Mucosa of gallbladder (tissue), 1 donor: ENCODE results near the gene NDUFS7. TPM values are rescaled to one million over a fixed set of nuclear protein-coding genes. Genes with fewer than 3 reads are reported as not detected.
"Not testable (repeated sequence)": the region's sequence is repeated elsewhere in the genome, so short reads cannot be mapped to it uniquely, and the experiment has no call there.

Experiments
- DNase-seq: peaks from one replicate; pipeline ENCODE4 v3.0.0-alpha.2; 2020; ENCODE audit warnings: low spot score
- total RNA-seq: library from RNA; stranded (reverse); gene quantifications from one replicate; pipeline ENCODE4 v1.2.1, GENCODE V29; 2021
- donor health status: DM: no; HTN: no; CAD: no.

Gene NDUFS7
- total RNA-seq, 1 donor from 2014 or later: 121 TPM

DNA sequence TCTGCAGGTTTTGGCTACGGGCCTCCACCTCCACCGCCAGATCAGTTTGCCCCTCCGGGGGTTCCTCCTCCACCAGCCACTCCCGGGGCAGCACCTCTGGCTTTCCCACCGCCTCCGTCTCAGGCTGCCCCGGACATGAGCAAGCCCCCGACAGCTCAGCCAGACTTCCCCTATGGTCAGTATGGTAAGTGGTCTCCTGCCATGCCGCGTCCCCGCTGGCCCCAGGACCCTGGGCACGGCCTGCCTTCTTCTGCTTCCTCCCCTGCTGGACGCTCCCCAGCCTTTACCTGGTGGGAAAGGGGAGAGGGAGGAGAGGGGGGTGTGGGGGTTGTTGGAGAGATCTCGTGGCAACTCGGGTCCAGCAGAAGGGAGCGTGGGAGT lies 48.8 kb downstream of the NDUFS7 start:
- DNase-seq: no peak

DNA sequence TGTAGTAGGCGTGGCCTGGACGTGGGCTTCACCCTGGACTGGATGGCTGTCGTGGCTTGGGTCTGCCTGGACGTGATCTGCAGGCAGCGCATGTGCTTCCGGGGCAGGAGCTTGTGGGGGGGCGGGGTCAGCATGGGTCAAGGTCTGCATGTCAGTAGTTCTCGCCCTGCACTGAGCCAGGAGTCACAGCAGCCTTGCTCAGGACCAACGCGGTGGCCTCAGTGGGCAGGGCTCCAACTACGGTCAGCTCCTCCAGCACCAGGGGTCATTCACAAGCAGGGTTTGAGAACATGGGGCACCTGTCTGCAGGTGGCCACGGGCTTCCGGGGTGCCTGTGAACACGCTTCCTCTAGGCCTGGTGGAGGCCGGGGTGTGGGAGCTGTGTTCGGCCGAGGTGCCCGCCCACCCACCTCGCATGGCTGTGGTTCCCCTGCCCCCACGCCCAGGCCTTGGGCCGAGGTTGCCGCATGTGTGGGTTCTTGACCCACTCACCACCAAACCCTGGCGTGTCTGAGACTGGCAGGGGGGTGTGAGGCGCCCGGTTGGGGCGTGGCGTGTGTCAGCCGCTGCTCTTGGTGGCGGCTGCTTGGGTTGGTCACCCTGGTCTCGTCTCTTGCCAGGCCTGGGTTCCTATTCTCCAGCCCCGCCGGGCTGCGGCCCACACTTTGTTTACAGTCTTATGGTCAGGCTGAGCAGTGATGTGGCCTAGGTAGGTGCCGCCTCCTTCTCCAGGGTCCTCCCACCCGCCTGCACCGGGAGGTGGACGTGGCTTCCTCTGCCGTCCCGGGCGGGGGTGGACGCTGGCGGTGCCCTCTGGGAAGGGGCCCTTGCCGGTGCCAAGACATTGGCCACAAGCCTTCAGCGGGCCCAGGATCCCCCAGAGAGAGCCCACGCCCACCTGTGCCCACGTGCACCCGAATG lies 49.7 kb downstream of the NDUFS7 start:
- no peak for DNase-seq

DNA sequence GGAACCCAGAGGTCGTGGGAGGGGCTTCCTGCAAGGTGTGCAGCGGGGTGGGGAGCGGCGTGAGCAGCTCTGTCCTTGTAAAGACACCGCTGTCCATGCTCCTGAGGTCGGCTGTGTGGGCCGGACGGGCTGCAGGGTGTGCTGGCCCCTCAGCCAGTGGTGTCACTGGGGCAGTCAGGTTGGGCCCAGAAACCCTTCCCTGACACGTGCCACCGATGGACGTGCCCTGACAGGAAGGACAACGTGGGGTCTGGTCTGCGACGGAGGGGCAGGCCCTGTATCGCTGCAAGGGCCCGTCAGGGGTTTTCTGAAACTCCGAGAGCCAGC lies 50.3 kb downstream of the NDUFS7 start:
- no peak for DNase-seq

DNA sequence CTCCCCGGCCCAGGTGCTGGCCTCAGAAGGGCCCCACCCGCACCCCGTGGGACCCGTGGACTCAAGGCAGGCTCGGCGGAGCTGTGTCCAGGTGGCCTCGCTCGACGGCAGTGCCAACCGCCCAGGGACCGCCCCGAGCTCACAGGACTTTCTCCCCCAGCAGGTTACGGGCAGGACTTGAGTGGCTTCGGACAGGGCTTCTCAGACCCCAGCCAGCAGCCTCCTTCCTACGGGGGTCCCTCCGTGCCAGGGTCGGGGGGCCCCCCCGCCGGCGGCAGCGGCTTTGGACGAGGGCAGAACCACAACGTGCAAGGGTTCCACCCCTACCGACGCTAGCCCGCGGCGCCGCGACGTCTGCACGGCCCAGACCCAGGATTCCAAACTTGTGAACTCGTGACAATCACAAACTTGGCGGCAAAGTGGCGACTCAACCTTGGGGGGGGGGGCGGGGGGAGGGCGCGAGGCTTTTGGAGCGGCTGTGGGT lies 50.9 kb downstream of the NDUFS7 start:
- DNase-seq: no peak

DNA sequence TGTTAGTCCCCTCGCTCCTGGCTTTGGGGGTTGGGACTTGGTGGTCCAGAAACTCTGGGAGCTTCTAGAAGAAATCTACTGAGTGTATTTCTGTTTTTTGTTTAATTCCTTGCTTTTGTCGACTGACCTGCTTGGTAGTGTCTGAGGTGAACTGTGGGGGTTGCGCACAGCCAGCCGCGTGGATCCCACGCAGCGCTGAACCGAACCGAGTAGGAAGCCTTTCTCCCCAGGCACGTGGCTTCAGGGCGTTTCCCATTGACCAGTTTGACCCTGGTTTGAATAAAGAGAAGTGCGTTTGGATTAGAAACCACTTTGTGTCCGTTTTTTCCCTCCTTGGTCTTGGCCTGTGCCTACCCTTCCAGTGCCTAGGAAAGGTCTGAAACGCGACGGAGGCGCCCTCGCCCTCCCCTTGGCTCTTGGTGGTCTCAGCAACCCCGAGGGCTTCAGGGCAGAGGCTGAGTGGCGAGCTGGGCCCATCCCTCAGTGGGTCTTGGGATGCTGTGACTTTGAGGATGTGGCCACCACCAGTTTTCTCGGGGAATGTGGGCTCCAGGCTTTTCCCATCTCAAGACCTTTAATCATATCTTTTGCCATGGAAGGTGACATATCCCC lies 51.8 kb downstream of the NDUFS7 start:
- no peak for DNase-seq

DNA sequence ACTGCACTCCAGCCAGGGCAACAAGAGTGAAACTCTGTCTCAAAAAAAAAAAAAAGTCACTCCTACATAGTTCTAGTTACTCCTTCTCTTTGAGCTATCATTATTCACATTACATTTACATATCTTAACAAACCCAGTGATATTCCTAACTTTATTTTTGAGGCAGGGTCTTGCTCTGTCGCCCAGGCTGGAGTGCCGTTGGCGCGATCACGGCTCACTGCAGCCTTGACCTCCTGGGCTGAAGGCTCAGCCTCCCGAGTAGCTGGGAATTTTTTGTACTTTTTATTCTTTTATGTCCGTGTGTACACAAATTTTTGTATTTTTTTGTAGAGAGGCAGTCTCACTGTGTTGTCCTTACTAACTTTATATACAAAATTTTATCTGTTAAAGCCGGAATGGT lies 53.9 kb downstream of the NDUFS7 start:
- no peak for DNase-seq

DNA sequence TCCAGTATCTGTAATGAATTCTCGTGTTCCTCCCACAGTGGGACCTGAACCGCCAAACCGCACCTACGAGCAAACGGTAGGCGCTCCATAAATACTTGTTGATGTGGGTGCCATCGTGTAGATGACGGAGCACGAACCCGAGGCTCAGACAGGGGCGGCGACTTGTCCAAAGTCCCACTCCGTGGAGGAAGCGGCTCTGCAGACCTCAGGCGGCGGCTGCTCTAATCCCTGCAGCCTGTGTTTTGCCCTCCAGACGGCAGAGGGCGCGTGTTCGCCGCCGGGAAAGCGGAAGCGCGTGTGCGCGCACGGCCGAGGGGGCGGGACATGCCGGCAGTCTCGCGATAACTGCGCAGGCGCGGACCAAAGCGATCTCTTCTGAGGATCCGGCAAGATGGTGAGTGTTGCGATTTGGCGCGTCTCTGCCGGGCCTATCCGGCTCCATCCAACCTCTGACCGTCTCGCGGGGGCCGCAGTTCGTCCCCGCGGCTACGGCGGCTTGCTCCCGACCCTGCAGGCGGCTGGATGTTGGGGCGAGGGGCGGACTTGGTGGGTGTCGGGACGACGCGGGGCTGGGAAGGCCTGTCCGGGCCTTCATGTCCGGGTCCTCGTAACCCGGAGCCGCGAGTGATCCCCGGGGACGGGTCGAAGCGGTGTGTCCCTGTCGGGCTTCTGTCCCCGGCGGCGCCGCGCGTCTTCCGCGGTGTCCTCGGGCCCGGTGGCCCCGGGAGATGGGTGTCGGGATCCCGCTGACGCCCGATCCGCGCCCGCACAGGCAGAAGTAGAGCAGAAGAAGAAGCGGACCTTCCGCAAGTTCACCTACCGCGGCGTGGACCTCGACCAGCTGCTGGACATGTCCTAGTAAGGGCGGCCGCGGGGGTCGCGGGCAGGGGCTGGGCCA lies 54.6 kb downstream of the NDUFS7 start, which contains the start of gene RPS15:
Gene RPS15, plus strand, starts transcription at position 362 of the 898 bp plus-strand sequence. Its CDS starts 30 bp downstream, at position 392.
- DNase-seq: peak; percentile 96

DNA sequence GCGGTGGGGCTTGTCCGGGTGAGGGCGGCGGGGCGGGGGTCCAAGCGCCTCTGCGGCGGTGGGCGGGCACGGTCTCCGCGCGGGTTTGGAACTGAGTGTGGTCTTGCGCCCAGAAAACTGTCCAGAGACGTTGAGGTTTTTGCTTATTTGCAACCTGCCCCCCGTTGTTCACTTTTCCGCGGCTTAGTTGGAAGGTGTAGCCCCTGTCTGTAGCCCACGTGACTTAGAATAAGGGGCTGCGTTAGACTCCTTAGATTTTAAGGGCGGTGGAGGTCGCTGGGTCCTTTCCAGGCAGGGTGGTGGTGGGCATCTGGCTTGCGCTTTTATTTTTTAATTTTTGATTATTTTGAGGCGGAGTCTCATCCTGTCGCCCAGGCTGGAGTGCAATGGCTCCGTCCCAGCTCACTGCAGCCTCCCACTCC lies 55.2 kb downstream of the NDUFS7 start:
- DNase-seq: no peak

DNA sequence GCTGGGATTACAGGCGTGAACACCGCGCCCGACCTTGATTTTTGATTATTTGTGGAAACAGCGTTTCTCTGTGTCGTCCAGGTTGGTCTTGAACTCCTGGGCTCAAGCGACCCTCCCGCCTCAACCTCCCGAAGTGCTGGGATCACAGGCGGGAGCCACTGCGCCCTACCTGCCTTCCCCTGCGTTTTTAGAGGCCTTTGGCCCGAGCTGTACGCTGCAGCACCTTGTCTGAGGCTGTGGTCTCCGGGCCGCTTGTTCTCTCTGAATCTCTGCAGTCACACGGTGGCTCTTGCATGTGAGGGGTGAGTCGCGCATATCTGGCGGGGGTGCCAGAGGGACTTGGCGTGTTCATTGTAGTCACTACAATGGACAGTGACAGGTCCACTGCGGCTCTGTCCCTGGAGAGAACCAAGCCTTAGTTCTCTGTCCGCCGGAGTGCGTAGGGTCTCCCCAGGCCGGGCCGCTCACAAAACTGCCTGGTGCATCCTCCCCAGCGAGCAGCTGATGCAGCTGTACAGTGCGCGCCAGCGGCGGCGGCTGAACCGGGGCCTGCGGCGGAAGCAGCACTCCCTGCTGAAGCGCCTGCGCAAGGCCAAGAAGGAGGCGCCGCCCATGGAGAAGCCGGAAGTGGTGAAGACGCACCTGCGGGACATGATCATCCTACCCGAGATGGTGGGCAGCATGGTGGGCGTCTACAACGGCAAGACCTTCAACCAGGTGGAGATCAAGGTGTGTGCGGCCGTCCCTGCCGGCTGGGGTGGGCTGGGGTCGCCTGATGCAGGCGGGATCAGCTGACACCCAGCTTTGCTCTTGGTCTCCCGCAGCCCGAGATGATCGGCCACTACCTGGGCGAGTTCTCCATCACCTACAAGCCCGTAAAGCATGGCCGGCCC lies 56.1 kb downstream of the NDUFS7 start:
- not testable (repeated sequence) for DNase-seq

DNA sequence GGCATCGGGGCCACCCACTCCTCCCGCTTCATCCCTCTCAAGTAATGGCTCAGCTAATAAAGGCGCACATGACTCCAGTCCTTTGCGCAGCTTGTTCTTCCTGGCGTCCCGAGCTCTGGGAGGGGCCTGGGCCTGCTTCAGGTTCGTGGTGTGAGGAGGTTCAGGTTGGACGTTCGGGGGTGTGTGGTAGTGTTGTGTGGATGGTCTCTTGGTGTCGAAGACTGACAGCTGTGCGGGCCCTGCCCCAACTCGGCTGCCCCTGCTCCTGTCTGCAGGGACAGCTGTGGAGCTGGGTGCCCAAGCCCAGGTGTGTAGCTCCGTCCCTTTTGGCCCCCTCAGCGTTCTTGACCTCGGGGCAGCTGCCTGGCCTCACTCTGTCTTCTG lies 56.7 kb downstream of the NDUFS7 start:
- DNase-seq: no peak

DNA sequence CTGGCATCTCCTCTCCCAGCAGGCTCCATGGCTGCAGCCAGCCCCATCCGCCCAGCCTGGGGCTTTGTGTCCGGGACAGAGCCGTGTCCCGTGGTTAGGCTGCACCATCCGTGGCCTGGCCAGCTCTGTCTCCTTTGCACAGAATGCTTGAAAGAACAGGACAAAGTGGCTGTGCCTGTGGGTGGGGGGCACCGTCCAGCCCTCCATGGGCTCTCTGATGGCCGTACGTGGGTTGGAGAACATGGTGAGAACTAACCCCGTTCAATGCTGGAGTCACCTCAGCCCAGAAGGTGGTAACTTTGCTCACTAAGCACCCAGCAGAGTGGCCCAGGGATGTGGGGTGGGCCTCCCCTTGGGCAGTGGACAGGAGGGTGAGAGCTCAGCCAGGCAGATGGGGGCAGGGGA lies 57.3 kb downstream of the NDUFS7 start:
- no peak for DNase-seq

DNA sequence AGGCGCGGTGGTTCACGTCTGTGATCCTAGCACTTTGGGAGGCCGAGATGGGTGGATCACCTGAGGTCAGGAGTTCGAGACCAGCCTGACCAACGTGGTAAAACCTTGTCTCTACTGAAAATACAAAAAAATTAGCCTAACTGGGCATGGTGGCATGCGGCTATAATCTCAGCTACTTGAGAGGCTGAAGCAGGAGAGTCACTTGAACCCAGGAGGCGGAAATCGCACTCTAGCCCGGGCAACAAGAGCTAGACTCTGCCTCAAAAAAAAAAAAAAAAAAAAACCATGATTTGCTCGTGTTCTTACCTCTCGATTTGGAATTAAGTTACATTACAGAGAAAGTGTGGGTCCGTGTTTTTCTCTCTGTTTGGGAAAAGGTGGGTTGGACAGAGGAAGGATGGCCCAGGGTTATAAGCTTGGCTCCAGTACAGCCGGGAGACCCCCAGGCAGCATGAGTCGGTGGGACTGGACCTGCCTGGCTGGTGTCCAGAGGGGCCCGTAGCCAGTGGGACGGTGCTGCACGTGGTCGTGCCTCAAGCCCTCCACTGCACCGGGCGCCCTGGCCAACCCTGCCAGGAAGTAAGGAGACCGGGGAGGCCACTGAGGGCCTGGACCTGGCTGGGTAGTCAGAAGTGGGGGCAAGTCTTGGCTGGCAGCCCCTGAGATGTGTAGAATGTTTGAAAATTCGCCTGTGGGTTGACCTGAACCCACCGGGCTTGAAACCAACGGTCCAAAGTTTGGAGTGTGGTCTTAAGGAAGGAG lies 58.2 kb downstream of the NDUFS7 start:
- DNase-seq: no peak

Other genes with a start within 250 kb of the NDUFS7 start
- gene SBNO2, start 209.6 kb upstream of the NDUFS7 start, total RNA-seq: 64.1 TPM
- 72.2 TPM for gene STK11, start 178.1 kb upstream of the NDUFS7 start, total RNA-seq
- gene CBARP, start 145.9 kb upstream of the NDUFS7 start, total RNA-seq: 1.1 TPM
- 213 TPM for gene ATP5F1D, start 142.2 kb upstream of the NDUFS7 start, total RNA-seq
- 127 TPM for gene MIDN, start 135.3 kb upstream of the NDUFS7 start, total RNA-seq
- gene CIRBP, start 114.6 kb upstream of the NDUFS7 start, total RNA-seq: 382 TPM
- 57.6 TPM for gene FAM174C, start 108.4 kb upstream of the NDUFS7 start, total RNA-seq
- 8.4 TPM for gene EFNA2, start 98.0 kb upstream of the NDUFS7 start, total RNA-seq
- gene GAMT, start 17.6 kb downstream of the NDUFS7 start, total RNA-seq: 27.9 TPM
- 77.7 TPM for gene DAZAP1, start 23.7 kb downstream of the NDUFS7 start, total RNA-seq
- 877 TPM for gene RPS15, start 54.5 kb downstream of the NDUFS7 start, total RNA-seq
- gene APC2, start 66.2 kb downstream of the NDUFS7 start, total RNA-seq: 0.43 TPM
- gene C19orf25, start 95.3 kb downstream of the NDUFS7 start, total RNA-seq: 41.6 TPM
- gene PCSK4, start 106.4 kb downstream of the NDUFS7 start, total RNA-seq: 11.7 TPM
- gene REEP6, start 107.3 kb downstream of the NDUFS7 start, total RNA-seq: 80.5 TPM
- 4.4 TPM for gene ADAMTSL5, start 129.1 kb downstream of the NDUFS7 start, total RNA-seq
- gene PLK5, start 140.2 kb downstream of the NDUFS7 start, total RNA-seq: 0.89 TPM
- 58.6 TPM for gene MEX3D, start 184.4 kb downstream of the NDUFS7 start, total RNA-seq
- 82.8 TPM for gene MBD3, start 209.0 kb downstream of the NDUFS7 start, total RNA-seq
- gene UQCR11, start 221.6 kb downstream of the NDUFS7 start, total RNA-seq: 254 TPM